ENCODE results near the gene CFAP298. TPM values are rescaled to one million over a fixed set of nuclear protein-coding genes. Genes with fewer than 3 reads are reported as not detected.

Gene CFAP298
- total and polyA plus RNA-seq, 2 donors (not counting 3 experiments of a cell fraction or from before 2014, with no cell fraction given) = 17.6 to 44.1 TPM

DNA sequence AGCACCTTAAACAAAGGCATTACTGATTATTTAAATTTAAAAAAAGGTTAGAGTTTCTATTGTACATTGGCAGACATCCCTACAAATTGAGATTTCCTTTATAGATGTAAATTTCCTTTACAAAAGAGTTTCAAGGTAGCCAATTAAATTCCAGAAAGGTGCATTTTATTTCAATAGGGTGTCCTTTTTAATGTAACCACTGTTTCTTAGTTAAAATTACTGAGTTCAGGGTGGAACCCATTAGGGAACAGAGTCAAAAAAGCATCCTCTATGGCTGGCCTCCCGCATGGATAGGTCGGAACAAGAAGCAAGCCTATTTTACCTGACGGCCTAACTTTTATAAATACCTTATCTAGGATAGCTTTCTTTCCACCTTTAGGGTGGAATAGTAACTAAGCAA is 51.3 kb downstream of the CFAP298 start:
- Histone ChIP-seq H3K27me3 (ENCODE audit: control insufficient read depth in 2 of 2, insufficient read depth in 2 of 2, low read length in 2 of 2) (no peaks in the 10 kb centered on the region), H3K79me2 (ENCODE audit: control insufficient read depth, insufficient read depth, low read length) (no peaks in the 10 kb centered on the region), H3K36me3 (ENCODE audit: control insufficient read depth in 2 of 2, extremely low read depth in 1 of 2, insufficient read depth in 2 of 2, low read length in 2 of 2) (no peaks in the 10 kb centered on the region), H3K9me3 (replicated peaks; ENCODE audit: control insufficient read depth, insufficient read depth, low read length) (peaks cover 2% of the 10 kb centered on the region), H3K9me1 (replicated peaks; ENCODE audit: control insufficient read depth, extremely low read depth, insufficient read depth, low read length) (no peaks in the 10 kb centered on the region), H4K20me1 (replicated peaks; ENCODE audit: control insufficient read depth, extremely low read depth, insufficient read depth, low read length) (no peaks in the 10 kb centered on the region), H3K4me1 (ENCODE audit: control insufficient read depth, extremely low read depth, insufficient read depth, low read length) (peaks cover 6% of the 10 kb centered on the region), H2AFZ (ENCODE audit: low read depth, low read length) (no peak overlapping the region), H3K9ac (replicated peaks; ENCODE audit: extremely low read depth, insufficient read depth, low read length) (no peak overlapping the region), H3K4me2 (ENCODE audit: insufficient read depth, low read length) (no peak overlapping the region), H3K4me3 (replicated peaks in 1 of 3; ENCODE audit: insufficient read depth in 1 of 3, low read depth in 1 of 3, low read length in 3 of 3) (no peak overlapping the region), H3K27ac (ENCODE audit: insufficient read depth, low read depth, low read length) (no peak overlapping the region)
- intact Hi-C loops (cut with micrococcal nuclease) = no loop called here
- ChIA-PET POLR2A (interaction anchor here (1.5 kb wide), 1 partner anchor 37 kb away, joined by 3 read pairs; no protein-coding TSS in a partner anchor), CTCF (interaction anchor here (1.0 to 3.9 kb wide), 7 partner anchors 8 to 157 kb away, joined by 3 to 62 read pairs (median 11); no protein-coding TSS in a partner anchor)
- FAIRE-seq (no peak), DNase-seq (ENCODE audit: low read depth, low spot score) (no peak)
- no TSS peak for BruUV-seq (replicated peaks)
- TF ChIP-seq POLR2AphosphoS5 (IDR thresholded peaks at IDR 0.05; ENCODE audit: insufficient read depth, low read depth, low read length) (no peak), JUN (IDR thresholded peaks at IDR 0.05; ENCODE audit: borderline replicate concordance, insufficient read depth, insufficient read length, low read depth) (no peak), GATA2 (IDR thresholded peaks at IDR 0.05; ENCODE audit: insufficient read depth, insufficient read length, low read depth, low read length) (no peak), POLR2A (IDR thresholded peaks at IDR 0.05; ENCODE audit: low read depth, low read length) (no peak), EZH2 (IDR thresholded peaks at IDR 0.05; ENCODE audit: borderline replicate concordance, low read depth, low read length, severe bottlenecking) (no peak)
- dilution Hi-C loops (cut with MboI; ENCODE audit: extremely low pct_ligation_motif_present, low sequenced_read_pairs) = no loop called here

DNA sequence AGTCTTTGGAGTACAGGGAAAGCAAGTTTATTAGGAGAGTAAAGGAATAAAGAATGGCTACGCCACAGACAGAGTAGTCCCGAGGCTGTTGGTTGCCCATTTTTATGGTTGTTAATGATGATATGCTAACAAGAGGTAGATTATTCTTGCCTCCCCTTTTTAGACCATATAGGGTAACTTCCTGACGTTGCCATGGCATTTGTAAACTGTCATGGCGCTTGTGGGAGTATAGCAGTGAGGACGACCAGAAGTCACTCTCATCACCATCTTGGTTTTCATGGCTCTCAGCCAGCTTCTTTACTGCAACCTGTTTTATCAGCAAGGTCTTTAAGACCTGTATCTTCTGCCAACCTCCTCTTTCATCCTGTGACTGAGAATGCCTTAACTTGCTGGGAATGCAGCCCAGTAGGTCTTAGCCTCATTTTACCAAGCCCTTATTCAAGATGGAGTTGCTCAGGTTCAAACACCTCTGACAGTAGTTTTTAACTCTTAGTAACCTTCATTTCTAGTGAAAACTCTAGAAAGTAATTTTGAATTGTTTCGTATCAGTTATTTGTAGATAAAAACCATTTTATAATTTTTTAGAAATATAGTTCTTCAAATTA is 53.1 kb downstream of the CFAP298 start:
- H3K27ac ChIP-seq (ENCODE audit: insufficient read depth, low read depth, low read length) = no peak overlapping the region
- FAIRE-seq (no peak), DNase-seq (ENCODE audit: low read depth, low spot score) (no peak)
- CTCF ChIA-PET = interaction anchor here (1.3 kb wide), 1 partner anchor 66 kb away, joined by 4 read pairs; no protein-coding TSS in a partner anchor
- no peaks in the 10 kb centered on the region for H4K20me1 ChIP-seq (replicated peaks; ENCODE audit: control insufficient read depth, extremely low read depth, insufficient read depth, low read length)
- no peaks in the 10 kb centered on the region for H3K36me3 ChIP-seq (ENCODE audit: control insufficient read depth in 2 of 2, extremely low read depth in 1 of 2, insufficient read depth in 2 of 2, low read length in 2 of 2)
- H3K9ac ChIP-seq (replicated peaks; ENCODE audit: extremely low read depth, insufficient read depth, low read length) = no peak overlapping the region
- no peak overlapping the region for H3K4me2 ChIP-seq (ENCODE audit: insufficient read depth, low read length)
- no peak overlapping the region for H2AFZ ChIP-seq (ENCODE audit: low read depth, low read length)
- intact Hi-C loops (cut with micrococcal nuclease) = no loop called here
- BruUV-seq (replicated peaks) = no TSS peak
- no peaks in the 10 kb centered on the region for H3K9me1 ChIP-seq (replicated peaks; ENCODE audit: control insufficient read depth, extremely low read depth, insufficient read depth, low read length)
- H3K9me3 ChIP-seq (replicated peaks; ENCODE audit: control insufficient read depth, insufficient read depth, low read length) = no peaks in the 10 kb centered on the region
- dilution Hi-C loops (cut with MboI; ENCODE audit: extremely low pct_ligation_motif_present, low sequenced_read_pairs) = no loop called here
- no peaks in the 10 kb centered on the region for H3K79me2 ChIP-seq (ENCODE audit: control insufficient read depth, insufficient read depth, low read length)
- peaks cover 6% of the 10 kb centered on the region for H3K4me1 ChIP-seq (ENCODE audit: control insufficient read depth, extremely low read depth, insufficient read depth, low read length)
- no peaks in the 10 kb centered on the region for H3K27me3 ChIP-seq (ENCODE audit: control insufficient read depth in 2 of 2, insufficient read depth in 2 of 2, low read length in 2 of 2)
- POLR2A ChIA-PET = no interaction called here
- TF ChIP-seq, protein P1, sequence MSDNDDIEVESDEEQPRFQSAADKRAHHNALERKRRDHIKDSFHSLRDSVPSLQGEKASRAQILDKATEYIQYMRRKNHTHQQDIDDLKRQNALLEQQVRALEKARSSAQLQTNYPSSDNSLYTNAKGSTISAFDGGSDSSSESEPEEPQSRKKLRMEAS (IDR thresholded peaks at IDR 0.05; ENCODE audit: insufficient read depth, insufficient read length) = no peak
- TF ChIP-seq POLR2A (IDR thresholded peaks at IDR 0.05; ENCODE audit: low read depth, low read length) (no peak), FOS (IDR thresholded peaks at IDR 0.05; ENCODE audit: borderline replicate concordance, insufficient read depth, low read length) (no peak), MYC (IDR thresholded peaks at IDR 0.05; ENCODE audit: low read depth, low read length) (no peak), EZH2 (IDR thresholded peaks at IDR 0.05; ENCODE audit: borderline replicate concordance, low read depth, low read length, severe bottlenecking) (no peak), GATA2 (IDR thresholded peaks at IDR 0.05; ENCODE audit: insufficient read depth, insufficient read length, low read depth, low read length) (no peak), POLR2AphosphoS5 (IDR thresholded peaks at IDR 0.05; ENCODE audit: insufficient read depth, low read depth, low read length) (no peak), JUN (IDR thresholded peaks at IDR 0.05; ENCODE audit: borderline replicate concordance, insufficient read depth, insufficient read length, low read depth) (no peak)
- TF ChIP-seq, protein P2, sequence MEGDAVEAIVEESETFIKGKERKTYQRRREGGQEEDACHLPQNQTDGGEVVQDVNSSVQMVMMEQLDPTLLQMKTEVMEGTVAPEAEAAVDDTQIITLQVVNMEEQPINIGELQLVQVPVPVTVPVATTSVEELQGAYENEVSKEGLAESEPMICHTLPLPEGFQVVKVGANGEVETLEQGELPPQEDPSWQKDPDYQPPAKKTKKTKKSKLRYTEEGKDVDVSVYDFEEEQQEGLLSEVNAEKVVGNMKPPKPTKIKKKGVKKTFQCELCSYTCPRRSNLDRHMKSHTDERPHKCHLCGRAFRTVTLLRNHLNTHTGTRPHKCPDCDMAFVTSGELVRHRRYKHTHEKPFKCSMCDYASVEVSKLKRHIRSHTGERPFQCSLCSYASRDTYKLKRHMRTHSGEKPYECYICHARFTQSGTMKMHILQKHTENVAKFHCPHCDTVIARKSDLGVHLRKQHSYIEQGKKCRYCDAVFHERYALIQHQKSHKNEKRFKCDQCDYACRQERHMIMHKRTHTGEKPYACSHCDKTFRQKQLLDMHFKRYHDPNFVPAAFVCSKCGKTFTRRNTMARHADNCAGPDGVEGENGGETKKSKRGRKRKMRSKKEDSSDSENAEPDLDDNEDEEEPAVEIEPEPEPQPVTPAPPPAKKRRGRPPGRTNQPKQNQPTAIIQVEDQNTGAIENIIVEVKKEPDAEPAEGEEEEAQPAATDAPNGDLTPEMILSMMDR (IDR thresholded peaks at IDR 0.05; ENCODE audit: extremely low read depth in 1 of 2, insufficient read depth in 1 of 2, low read depth in 1 of 2, low read length in 2 of 2) = no peak
- H3K4me3 ChIP-seq (replicated peaks in 1 of 3; ENCODE audit: insufficient read depth in 1 of 3, low read depth in 1 of 3, low read length in 3 of 3) = no peak overlapping the region

Measured in endothelial cell of umbilical vein (primary cell).